Measurements from ENCODE around the gene SLFN14. TPM values are rescaled to one million over a fixed set of nuclear protein-coding genes. Genes with fewer than 3 reads are reported as not detected.

The SLFN14 gene
- total RNA-seq, 2 donors from 2014 or later: not detected

- no peaks in the 10 kb centered on the region for H3K27me3 ChIP-seq (replicated peaks; ENCODE audit: insufficient read depth)
These were observed 7.3 kb downstream of the SLFN14 start for GRCh38 chr17:35553310-35553709.

GRCh38 chr17:35548978-35549377, 11.6 kb downstream of the SLFN14 start:
- no peaks in the 10 kb centered on the region for H3K9me3 ChIP-seq
- no peaks in the 10 kb centered on the region for H3K4me1 ChIP-seq (ENCODE audit: control insufficient read depth in 1 of 2, low read depth in 2 of 2)
- H3K36me3 ChIP-seq: no peaks in the 10 kb centered on the region
- ATAC-seq (ENCODE audit: insufficient number of reproducible peaks, low FRiP score, low read depth) (no peak), DNase-seq (ENCODE audit: low spot score) (no peak)
- H3K27me3 ChIP-seq (replicated peaks; ENCODE audit: insufficient read depth): no peaks in the 10 kb centered on the region
- no peak for TF ChIP-seq CTCF (IDR thresholded peaks at IDR 0.05)
- H3K27ac ChIP-seq: no peak overlapping the region
- H3K4me3 ChIP-seq: no peak overlapping the region

More at GRCh38 chr17:35553310-35553709, 7.3 kb downstream of the SLFN14 start:
- Histone ChIP-seq H3K27ac (no peak overlapping the region), H3K36me3 (no peaks in the 10 kb centered on the region), H3K9me3 (no peaks in the 10 kb centered on the region), H3K4me3 (no peak overlapping the region), H3K4me1 (ENCODE audit: control insufficient read depth in 1 of 2, low read depth in 2 of 2) (no peaks in the 10 kb centered on the region)
- DNase-seq (ENCODE audit: low spot score): no peak
- no peak for TF ChIP-seq CTCF (IDR thresholded peaks at IDR 0.05)
- no peak for ATAC-seq (ENCODE audit: insufficient number of reproducible peaks, low FRiP score, low read depth)

GRCh38 chr17:35548208-35548810, 12.3 kb downstream of the SLFN14 start:
- Histone ChIP-seq H3K9me3 (no peaks in the 10 kb centered on the region), H3K36me3 (no peaks in the 10 kb centered on the region), H3K4me1 (ENCODE audit: control insufficient read depth in 1 of 2, low read depth in 2 of 2) (no peaks in the 10 kb centered on the region), H3K4me3 (no peak overlapping the region), H3K27ac (no peak overlapping the region), H3K27me3 (replicated peaks; ENCODE audit: insufficient read depth) (no peaks in the 10 kb centered on the region)
- no peak for ATAC-seq (ENCODE audit: insufficient number of reproducible peaks, low FRiP score, low read depth)
- no peak for DNase-seq (ENCODE audit: low spot score)
- TF ChIP-seq CTCF (IDR thresholded peaks at IDR 0.05): no peak

- Histone ChIP-seq H3K27me3 (replicated peaks; ENCODE audit: insufficient read depth) (no peaks in the 10 kb centered on the region), H3K4me1 (ENCODE audit: control insufficient read depth in 1 of 2, low read depth in 2 of 2) (no peaks in the 10 kb centered on the region), H3K4me3 (no peak overlapping the region), H3K36me3 (no peaks in the 10 kb centered on the region), H3K9me3 (no peaks in the 10 kb centered on the region), H3K27ac (no peak overlapping the region)
- ATAC-seq (ENCODE audit: insufficient number of reproducible peaks, low FRiP score, low read depth) (no peak), DNase-seq (ENCODE audit: low spot score) (no peak)
- TF ChIP-seq CTCF (IDR thresholded peaks at IDR 0.05): no peak
These were observed 14.1 kb downstream of the SLFN14 start for GRCh38 chr17:35546487-35546886.

GRCh38 chr17:35545150-35545549, 15.5 kb downstream of the SLFN14 start:
- H3K4me1 ChIP-seq (ENCODE audit: control insufficient read depth in 1 of 2, low read depth in 2 of 2): no peaks in the 10 kb centered on the region
- H3K4me3 ChIP-seq: no peak overlapping the region
- no peak overlapping the region for H3K27ac ChIP-seq
- no peaks in the 10 kb centered on the region for H3K27me3 ChIP-seq (replicated peaks; ENCODE audit: insufficient read depth)
- no peaks in the 10 kb centered on the region for H3K36me3 ChIP-seq
- DNase-seq (ENCODE audit: low spot score) (no peak), ATAC-seq (ENCODE audit: insufficient number of reproducible peaks, low FRiP score, low read depth) (no peak)
- no peak for TF ChIP-seq CTCF (IDR thresholded peaks at IDR 0.05)
- no peaks in the 10 kb centered on the region for H3K9me3 ChIP-seq
